HG03469 (cell line): ENCODE results near the gene PCNX2.

ENCODE experiments used
- ATAC-seq: cut with Tn5 transposase; IDR thresholded peaks from one replicate; pipeline ENCODE4 v1.9.1; 2021; ENCODE audit warnings: mild to moderate bottlenecking, moderate library complexity, moderate number of reproducible peaks; ENCODE audit not compliant: unreplicated experiment

Gene PCNX2

GRCh38 chr1:232943679-232944252, 351.8 kb downstream of the PCNX2 start:
- no peak for ATAC-seq

- no peak for ATAC-seq
These were observed 352.9 kb downstream of the PCNX2 start for GRCh38 chr1:232942413-232943294.

DNA sequence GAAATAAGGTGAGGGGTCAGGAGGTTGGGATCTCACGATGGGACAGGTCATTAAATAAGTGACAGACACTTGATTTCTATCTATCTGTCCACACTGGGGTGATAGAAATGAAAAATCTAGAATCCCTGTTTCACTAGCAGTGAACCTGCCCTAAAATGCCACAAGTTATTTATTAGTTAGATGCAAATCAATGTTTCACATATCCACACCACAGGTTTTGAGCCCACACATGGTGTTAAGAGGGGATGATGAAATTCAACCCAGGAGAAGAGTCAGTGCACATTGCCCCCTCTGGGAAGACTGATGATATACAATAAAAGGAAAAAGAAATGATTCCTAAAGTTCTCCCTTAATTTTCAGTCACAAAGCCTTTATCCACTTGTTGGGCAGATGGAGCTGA, 355.3 kb downstream of the PCNX2 start:
- no peak for ATAC-seq

GRCh38 chr1:232939748-232940147, 355.8 kb downstream of the PCNX2 start:
- ATAC-seq: no peak

DNA sequence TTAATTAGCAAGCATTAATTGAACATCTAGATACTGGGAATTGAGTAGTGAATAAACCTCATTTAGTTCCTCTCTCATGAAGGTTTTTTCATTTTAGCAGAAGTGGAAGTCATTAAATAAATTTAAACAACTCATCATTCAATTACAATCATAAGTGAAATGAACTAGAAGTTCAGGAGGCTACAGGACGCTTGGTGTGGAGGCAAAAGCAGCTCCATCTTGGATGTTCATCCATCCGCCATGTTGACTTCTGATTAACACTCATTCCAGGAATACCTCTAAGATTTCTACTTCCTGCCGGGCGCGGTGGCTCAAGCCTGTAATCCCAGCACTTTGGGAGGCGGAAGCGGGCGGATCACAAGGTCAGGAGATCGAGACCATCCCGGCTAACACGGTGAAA, 356.6 kb downstream of the PCNX2 start:
- ATAC-seq: no peak

GRCh38 chr1:232937741-232938375, 357.7 kb downstream of the PCNX2 start:
- ATAC-seq: no peak

GRCh38 chr1:232936941-232937340, 358.6 kb downstream of the PCNX2 start:
- no peak for ATAC-seq
